Measurements from ENCODE around the gene CAB39L. TPM values are rescaled to one million over a fixed set of nuclear protein-coding genes. Genes with fewer than 3 reads are reported as not detected.
"Not testable (repeated sequence)": the region's sequence is repeated elsewhere in the genome, so short reads cannot be mapped to it uniquely, and the experiment has no call there.

Gene CAB39L
- total RNA-seq, 1 experiment from 2014 or later, result 17.5 TPM

DNA sequence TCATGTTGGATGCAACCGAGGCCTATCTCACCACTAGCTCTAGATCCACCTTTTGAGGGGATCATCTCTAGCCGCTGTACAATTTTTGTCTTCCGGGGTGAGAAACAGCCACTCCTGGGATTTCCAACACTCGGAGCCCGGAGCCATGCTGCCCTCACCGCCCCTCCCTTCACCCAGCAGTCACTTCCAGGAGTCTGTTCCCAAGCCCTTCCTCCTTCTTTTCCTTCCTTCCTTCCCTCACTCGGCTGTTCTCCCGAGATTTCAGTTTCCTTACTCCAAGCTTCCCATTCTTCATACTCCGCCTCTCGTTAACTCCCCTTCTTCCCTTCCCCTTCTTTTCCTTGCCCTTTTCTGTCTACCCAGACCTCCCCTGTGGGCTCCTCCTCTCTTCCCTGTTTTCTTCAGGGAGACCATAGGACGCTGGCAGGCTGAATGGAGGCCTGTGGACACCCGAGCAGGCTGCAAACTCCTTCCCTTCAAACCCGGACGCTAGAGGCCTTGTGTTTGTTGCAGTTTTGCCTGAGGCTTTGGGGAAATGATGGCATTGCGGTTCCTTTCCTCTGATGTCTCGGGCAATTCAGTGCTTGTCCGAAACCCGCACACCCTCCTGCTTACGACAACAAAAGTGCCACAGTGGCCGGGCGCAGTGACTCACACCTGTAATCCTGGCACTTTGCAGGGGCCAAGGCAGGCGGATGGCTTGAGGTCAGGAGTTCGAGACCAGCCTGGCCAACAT is 96.0 kb downstream of the CAB39L start:
- no peak for DNase-seq (ENCODE audit: low spot score)

DNA sequence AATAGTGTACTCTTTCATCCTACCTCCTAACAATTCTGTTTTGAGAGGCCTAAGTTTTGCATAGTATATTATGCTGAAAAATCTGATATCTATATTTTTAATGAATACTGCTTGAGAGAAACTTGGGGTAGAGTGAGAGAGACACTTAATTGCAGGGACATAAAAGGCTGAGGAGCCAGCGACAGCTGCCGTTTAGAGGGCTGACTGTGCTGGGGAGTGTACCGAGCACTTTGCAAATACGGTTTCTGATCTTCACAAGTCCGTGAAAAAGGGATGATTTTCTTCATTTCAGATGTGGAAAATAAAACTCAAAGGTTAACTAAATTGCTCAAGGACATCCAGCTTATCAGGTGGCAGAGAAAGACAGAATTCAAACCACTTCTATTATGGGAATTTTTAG is 97.4 kb downstream of the CAB39L start:
- no peak for DNase-seq (ENCODE audit: low spot score)

DNA sequence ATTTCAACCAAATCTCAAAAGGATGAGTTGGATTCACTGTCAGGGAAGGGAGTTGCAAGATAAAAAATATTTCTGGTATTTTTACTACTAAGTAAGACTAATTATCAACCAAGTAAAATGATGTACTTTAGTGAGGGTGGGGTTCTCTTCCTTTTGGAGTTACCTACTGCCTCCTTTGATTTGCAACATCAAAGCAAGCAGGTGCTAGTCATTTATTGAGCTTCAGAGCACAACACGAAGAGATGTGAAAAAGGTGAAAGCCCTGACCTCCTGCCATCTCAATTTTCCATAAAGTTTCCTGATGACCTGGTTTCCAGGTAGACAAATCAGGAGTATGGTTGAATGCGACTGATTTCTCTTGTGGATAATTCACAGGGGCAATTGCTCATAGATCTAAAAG is 100.1 kb downstream of the CAB39L start:
- DNase-seq (ENCODE audit: low spot score), result no peak

DNA sequence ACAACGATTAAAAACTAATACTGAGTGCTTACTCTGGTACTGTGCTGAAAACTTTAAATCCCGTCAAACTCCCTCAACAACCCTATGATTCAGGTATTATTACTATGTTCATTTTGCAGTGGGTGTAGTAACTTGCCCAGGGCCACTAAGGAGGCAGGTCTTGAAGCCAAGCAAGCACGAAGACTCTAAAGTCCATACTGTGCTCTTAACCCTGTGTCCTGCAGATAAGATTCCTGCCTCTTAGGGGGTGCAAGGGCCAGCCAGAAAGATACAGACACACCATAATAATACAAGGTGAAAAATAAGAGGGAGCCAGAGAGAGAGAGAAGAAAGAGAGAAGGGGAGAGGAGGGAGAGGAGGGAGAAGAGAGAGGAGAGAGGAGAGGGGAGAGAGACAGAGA is 100.6 kb downstream of the CAB39L start:
- no peak for DNase-seq (ENCODE audit: low spot score)

DNA sequence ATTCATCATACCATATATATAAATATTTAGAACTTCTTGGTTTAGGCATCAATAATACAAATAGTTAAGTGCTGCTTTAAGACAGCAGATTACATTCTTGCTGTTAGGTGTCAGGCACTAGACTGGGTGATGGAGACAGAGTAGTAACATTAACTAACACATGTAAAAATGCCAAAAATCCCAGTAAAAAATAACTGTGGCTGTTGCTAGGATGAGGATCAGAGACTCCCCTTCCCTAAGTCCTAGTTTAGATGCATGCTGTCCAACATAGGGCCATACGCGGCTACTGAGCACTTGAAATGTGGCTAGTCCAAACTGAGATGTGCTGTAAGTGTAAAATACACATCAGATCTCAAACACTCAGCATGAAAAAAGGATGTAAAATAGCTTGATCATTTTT is 101.4 kb downstream of the CAB39L start:
- DNase-seq (ENCODE audit: low spot score), result no peak

DNA sequence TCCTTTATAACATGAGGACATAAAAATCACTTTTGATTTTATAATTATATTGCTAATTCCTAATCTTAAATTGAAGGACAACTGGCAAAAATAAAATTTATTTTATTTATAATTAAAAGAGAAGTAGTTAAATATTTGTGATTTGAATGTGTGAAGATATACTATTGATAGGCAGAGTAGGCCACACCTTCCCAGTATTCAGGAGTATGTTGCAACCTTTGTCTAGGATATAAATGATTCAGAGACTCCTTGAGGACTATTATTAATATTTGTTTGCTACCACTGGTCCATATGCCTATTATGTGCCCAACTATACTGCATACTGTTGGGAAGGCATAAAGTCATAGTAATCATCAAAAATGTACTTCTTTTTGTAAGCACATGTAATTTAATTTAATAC is 101.9 kb downstream of the CAB39L start:
- no peak for DNase-seq (ENCODE audit: low spot score)

DNA sequence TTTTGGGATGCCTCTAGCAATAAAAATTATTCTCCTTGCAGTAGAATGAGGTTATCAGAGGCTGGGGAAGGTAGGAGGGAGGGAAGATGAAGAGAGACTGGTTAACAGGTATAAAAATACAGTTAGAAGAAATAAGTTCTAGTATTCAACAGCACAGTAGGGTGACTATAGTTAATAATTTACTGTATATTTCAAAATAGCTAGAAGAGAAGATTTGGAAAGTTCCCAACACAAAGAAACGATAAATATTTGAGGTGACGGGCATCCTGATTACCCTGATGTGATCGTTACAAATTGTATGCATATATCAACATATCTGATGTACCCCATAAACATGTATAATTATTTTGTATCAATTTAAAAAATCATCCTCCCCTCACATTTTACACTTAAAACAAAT is 102.3 kb downstream of the CAB39L start:
- no peak for DNase-seq (ENCODE audit: low spot score)

DNA sequence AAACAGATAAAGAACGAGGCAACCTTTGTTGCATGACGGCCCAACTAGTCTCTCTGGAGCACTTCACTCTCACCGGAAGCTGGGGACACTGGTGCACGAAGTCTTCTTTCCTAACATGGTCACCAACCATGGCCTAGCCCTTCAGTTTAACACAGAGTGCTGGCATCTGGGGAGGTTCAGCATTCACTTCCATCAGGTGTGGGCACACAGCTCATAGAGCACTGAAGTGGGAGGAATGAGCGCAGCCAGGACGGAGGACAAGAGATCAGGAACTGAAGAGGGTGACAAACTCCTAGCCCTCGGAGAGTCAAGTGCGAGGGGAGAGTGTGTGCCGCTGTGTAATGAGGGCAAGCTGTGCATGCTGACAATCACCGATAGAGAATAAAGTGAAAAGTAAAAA is 103.7 kb downstream of the CAB39L start:
- DNase-seq (ENCODE audit: low spot score), result no peak

DNA sequence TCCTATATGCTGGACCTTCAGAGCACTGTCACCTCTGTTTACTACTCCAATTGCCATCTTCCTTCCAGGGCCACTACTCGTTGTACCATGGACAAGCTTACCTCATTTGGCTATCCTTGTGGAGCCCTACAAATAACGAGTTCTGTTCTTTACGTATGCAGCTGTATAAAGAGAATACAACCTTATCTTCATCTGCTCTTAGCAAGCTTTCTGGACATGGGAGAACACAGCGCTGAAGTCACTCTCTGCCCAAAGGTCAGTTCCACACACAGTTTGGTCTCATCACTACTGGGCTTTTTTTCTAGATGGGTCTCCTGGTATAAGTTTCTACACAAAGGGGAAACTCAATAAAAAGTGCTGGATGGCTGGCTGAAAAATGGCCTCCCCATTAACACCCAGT is 107.2 kb downstream of the CAB39L start:
- no peak for DNase-seq (ENCODE audit: low spot score)

DNA sequence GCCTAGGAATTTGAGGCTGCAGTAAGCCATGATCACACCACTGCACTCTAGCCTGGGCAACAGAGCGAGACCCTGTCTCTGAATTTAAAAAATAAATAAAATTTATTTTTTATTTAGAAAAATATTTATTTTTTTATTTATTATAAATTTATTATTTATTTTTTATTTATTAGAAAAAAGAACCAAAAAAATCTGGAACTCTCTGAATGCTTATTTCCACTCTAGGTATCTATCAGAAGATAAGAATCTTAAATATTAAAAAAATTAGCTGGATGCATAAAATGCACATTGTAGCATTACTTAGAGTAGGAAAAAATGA is 113.4 kb downstream of the CAB39L start:
- no peak for DNase-seq (ENCODE audit: low spot score)

DNA sequence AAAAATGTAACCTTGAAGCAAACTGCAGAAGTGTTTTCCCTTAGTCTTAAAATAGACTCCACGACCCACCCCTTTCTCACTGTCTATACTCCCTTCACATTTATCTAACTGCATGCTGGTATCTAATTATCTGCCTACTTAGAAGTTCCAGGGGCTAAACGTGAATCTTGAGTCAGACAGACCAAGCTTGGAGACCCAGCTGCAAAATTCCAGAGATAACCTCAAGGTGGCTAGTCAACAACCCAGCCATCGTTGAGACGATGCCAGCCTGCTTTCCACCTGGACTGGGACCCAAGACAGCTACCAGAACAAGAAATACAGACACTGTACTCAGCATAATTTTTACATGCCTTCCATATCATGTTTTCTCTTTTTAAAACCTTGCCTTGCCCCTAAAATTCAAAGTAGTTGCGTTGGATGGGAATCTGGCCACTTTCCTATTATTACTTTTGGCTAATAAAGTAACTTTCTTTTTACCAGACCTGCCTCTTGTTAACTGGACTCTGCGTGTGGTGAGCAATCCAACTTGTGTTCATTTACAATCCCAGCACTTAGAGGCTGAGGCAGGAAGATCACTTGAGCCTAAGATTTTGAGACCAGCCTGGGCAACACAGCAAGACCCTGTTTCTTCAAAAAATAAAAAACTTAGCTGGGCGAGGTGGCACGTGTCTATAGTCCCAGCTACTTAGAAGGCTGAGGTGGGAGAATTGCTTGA is 113.9 kb downstream of the CAB39L start:
- no peak for DNase-seq (ENCODE audit: low spot score)

DNA sequence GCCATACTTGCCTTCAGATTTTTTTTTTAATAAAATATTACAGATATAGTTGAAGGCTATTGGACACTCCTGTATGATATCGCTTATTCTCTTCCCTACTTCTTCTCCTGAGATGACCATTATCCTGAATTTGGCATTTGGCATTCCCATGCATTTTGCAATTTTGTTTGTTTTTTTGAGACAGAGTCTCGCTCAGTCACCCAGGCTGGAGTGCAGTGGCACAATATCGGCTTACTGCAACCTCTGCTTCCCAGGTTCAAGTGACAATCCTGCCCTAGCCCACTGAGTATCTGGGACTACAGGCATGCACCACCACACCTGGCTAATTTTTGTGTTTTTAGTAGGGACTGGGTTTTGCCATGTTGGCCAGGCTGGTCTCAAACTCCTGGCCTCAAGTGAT is 116.7 kb downstream of the CAB39L start:
- DNase-seq (ENCODE audit: low spot score), result not testable (repeated sequence)

DNA sequence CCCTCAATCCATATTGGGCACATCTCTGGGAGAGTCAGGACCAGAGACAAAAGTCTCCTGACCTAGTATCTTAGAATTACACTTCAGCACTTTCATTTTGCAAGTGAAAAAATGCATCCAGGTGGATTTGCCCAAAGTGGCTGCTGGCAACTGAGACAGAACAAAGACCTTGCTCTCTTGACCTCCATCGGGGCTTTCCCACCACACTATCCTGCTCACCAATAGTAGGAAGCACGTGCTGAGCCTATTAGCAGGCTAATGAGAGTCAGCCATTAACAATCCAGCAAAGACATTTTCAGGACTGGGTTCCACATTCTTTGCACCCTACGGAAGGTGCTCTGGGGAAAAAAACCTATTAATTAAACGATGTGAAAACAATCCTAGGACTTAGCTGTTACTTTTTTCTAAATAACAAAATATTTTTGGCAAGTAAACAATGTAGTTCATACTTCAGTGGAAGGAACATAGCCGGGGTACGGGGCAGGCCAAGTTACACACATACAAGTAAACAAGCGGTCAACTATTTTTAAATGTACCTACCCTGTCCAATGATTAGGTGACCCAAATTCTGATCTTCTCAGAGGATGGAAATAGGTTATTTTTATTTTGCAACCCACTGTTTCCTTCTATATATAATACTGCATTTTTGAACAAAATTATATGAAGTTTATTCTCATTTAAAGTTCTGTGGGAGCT is 117.5 kb downstream of the CAB39L start:
- DNase-seq (ENCODE audit: low spot score), result no peak

DNA sequence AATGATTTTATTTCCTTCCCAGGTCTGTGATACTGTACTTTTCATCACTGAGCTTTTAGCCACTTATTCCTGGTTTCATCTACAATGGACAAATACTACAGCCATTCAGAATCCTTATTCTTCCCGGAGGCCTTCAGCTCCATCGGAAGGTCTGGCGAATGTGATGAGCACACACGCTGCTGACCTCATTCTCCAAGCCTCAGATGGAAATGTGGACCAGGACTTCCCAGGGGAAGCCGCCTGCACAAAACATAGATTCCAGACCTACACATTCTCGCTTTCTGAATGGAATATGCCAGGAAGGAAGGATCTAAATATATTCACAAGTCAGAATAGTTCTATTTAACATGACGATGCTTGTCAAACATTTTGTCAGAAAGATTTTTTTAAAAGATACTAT is 120.5 kb downstream of the CAB39L start:
- no peak for DNase-seq (ENCODE audit: low spot score)

DNA sequence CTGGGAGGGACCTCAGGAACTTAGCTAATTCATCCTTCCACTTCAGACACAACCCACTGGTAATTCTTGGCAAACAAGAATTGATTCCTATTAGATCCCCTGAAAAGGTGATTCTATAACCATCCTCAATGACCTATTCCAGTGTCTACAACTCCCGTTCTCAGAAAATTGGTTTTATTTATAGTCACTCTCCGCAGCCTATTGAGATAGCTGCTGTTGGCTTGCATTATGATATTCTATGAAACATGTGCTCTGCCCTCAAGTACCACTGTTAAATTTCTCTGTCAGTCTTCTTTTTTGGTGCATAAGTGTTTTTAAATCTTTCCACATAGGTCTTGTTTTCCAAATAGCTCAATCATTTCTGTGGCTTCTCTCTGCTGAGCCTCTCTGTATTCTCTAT is 121.2 kb downstream of the CAB39L start:
- no peak for DNase-seq (ENCODE audit: low spot score)

DNA sequence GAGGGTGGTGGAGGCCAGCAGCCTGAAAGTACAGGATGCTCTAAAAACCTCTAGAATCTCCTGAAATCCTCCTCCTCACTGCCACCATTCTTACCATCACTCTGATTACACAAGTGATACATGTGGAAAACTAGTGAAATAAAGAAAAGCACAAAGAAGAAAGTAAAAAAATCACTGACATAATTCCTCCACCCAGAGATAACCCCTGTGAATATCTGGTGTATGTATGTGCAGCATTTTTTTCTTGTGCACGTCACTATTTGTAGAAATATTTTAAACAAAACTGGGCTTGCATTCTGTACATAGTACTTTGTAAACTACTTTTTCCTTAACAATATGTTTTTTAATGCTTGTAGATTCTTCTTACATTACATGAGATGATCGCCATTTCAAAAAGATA is 122.9 kb downstream of the CAB39L start:
- DNase-seq (ENCODE audit: low spot score), result no peak

DNA sequence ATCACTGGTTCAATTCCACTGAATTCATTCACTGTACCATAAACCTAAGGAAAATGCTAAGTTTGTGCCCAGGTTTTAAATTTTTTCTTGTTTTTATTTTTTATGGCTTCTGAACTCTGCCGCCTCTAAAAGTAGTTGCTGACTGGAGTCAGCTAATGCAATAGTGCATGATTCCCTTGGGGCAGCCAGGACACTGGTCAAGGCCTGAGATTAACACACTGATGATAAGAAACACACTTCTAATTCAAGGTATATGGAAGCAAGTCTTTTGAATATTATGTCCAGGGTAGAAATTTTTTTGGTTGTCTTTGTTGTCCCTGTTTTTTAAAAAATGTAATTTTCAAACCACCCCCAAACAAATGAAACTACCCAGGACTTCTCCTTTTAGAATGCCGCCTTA is 123.9 kb downstream of the CAB39L start:
- DNase-seq (ENCODE audit: low spot score), result no peak

DNA sequence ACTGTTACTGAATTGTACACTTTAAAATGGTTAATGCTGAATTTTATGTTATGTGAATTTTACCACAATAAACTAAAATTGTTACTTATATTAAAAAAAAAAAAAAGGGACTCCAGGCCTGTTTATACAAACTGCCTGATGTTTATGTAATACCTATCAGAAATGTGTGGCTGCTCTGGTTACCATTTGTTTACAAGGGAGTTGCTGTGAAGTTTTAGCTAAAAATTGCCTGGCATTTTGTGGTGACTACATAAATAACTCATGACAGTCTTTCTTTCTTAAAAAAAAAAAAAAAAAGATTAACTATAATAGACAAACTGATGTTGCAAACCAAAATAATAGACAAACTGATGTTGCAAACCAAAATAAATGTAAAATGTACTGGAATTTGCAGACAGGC is 124.3 kb downstream of the CAB39L start:
- DNase-seq (ENCODE audit: low spot score), result no peak

DNA sequence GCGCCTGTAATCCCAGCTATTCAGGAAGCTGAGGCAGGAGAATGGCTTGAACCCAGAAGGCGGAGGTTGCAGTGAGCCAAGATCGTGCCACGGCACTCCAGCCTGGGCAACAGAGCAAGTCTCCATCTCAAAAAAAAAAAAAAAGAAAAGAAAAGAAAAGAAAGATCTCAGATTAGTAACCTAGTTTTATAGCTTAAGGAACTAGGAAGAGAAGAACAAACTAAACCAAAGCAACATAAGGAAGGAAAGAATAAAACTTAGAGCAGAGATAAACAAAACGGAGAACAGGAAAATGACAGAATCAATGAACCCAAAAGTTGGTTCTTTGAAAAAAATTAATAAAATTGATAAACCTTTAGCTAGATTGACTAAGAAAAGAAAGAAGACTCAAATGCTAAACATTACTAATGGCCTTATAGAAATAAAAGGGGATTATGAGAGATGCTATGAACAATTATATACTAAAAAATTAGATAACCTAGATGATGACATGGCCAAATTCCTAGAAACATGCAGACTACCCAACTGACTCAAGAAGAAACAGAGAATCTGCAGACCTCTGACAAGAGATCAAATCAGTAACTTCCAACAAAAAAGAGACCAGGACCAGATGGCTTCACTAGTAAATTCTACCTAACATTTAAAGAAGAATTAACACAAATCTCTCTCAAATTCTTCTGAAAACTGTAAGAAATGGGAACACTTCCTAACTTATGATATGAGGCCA is 127.9 kb downstream of the CAB39L start:
- DNase-seq (ENCODE audit: low spot score), result no peak

DNA sequence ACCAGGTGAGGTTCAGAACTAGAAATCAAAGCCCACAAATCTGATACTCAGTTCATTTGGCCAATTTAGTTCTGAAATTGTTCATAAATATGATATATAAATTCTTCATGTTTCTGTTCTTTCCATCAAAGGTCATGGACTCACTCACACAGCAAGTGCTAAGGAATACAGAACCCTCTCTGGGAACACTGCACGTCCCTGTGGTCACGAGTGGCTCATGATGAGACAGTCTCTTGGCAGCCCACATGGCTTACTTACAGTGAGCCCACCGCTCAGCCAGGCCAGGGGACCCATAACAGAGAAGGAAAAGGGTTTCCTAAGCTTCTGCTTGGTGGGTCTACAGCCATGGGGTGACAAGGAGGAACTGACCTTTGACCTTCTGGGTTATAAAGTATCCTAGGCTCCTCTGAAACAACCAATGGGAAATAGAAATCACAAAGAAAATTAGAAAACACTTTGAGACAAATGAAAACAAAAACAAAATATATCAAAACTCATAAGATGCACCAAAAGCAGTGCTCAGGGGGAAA is 128.8 kb downstream of the CAB39L start:
- DNase-seq (ENCODE audit: low spot score), result no peak

DNA sequence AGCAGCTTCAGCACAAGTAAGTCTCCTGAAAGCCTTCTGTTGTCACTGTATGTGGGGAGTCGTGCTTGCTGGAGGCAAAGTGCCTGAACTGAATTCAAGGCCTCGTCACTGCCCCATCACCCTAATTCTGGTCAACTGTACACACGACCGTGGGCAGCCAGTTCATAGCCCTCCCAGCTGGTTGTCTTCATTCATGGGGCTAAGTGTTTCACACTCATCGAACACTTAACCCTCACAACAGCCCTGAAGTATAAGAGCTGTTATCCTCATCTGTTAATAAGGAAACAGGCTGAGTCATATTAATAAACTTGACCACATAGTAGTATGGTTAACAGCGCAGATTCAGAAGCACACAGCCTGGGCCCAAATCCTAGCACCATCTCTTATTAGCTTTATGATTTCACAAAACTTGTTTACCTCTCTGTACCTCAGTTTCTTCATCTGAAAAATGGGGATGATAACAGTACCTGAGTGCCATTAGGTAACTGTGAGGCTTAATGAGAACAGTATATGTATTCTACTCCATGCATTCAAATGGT is 129.5 kb downstream of the CAB39L start:
- DNase-seq (ENCODE audit: low spot score), result peak; percentile 35

DNA sequence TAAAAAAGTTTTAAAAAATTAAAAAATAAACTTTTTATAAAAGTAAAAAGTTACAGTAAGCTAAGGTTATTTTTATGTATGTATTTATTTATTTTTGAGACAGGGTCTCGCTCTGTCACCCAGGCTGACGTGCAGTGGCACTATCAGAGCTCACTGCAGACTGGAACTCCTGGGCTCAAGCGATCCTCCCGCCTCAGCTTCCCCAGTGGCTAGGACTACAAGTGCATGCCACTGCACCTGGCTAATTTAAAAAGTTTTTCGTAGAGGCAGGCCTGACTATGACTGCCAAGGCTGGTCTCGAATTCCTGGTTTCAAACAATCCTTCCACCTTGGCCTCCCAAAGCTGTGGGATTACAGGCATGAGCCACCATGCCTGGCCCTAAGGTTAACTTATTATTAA is 132.0 kb downstream of the CAB39L start:
- DNase-seq (ENCODE audit: low spot score), result no peak
